Epidermal melanocyte (primary cell): ENCODE results near the gene JSRP1.

Experiments
- DNase-seq: peaks from one replicate; pipeline ENCODE4 v3.0.0; 2011; ENCODE audit warnings: low spot score; ENCODE audit not compliant: insufficient read length

The JSRP1 gene

DNA sequence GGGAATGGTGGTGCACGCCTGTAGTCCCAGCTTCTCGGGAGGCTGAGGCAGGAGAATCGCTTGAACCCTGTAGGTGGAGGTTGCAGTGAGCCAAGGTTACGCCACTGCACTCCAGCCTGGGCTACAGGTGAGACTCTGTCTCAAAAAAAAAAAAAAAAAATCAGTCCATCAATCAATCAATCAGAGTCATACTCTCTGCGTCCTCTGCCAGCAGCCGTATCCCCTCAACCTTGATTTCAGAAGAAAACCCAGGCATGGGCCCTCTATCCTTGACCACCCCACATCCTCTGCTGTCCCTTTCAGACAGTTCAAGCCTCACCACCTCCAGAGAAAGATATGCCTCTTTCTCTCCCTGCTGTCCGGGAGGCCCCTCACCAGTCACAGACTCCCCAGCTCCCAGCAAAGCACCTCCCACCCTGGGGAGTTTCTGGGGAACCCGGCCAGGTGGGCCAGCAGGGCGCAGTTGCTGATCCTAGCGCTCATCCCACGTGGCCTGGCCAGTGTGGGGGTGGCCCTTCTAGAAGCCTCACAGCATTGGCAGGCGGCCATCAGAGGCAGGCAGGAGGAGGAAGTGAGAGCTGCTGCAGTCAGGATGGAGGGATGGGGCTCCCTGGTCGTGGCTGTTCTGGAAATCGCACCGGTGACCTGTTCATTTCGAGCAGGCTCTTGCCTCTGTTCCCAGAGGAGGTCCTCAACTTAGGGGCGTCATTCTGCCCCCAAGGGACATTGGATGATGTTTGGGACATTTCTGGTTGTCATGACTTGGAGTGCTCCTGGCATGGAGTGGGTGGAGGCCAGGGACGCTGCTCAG is 10.2 kb upstream of the JSRP1 start:
- no peak for DNase-seq

GRCh38 chr19:2261438-2262172 is 5.4 kb upstream of the JSRP1 start:
- no peak for DNase-seq

- no peak for DNase-seq
These were observed 4.2 kb upstream of the JSRP1 start for GRCh38 chr19:2260341-2260805.

DNA sequence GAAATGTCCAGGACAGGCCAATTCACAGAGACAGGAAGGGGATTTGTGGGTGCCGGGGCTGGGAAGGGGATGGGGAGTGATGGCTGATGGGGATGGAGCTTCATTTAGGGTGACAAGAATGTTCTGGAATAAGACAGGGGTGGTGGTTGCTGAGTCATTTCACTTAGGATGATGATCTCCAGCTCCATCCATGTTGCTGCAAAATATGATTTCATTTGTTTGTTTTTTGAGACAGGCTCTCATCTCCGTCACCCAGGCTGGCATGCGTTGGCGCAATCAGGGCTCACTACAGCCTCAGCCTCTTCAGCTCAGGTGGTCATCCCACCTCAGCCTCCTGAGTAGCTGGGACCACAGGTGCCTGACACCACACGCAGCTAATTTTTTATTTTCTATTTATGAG is 3.1 kb upstream of the JSRP1 start:
- DNase-seq: no peak

DNA sequence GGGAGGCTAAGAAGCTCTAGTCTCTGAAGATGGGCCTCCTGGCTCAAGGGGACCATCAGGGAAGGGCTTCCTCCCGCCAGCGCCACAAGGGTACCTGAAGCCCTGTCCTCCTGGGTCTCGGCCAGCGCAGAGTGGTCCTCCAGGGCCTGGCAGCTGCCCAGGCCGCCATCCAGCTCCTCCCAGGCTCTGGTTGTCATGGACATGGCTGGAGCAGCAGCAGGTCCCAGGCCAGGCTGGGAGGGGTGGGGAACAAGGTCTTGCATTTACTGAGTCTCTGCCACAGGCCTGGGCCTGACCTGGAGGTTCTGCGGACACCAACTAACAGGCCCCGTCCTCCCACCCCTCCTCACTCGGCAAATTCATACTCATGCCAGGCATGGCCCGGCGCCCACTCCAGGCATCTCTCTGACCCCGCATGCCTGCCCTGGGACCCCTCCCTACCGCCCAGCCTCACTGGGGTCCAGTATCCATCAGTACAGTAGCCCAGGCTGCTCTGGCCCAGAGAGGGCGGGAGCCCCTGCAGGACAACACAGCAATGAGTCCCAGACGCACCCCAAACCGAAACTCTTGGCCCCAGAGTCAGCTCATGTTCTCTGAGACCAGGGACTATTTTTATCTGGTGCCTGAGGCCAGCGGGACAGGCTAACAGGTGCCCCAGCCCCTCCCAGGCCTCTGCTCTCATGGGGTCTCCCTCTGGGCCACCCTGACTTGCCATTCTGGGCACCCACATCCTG is 938 bp downstream of the JSRP1 start:
- no peak for DNase-seq

- DNase-seq: no peak
These were observed 1.9 kb downstream of the JSRP1 start for GRCh38 chr19:2254064-2254872.

DNA sequence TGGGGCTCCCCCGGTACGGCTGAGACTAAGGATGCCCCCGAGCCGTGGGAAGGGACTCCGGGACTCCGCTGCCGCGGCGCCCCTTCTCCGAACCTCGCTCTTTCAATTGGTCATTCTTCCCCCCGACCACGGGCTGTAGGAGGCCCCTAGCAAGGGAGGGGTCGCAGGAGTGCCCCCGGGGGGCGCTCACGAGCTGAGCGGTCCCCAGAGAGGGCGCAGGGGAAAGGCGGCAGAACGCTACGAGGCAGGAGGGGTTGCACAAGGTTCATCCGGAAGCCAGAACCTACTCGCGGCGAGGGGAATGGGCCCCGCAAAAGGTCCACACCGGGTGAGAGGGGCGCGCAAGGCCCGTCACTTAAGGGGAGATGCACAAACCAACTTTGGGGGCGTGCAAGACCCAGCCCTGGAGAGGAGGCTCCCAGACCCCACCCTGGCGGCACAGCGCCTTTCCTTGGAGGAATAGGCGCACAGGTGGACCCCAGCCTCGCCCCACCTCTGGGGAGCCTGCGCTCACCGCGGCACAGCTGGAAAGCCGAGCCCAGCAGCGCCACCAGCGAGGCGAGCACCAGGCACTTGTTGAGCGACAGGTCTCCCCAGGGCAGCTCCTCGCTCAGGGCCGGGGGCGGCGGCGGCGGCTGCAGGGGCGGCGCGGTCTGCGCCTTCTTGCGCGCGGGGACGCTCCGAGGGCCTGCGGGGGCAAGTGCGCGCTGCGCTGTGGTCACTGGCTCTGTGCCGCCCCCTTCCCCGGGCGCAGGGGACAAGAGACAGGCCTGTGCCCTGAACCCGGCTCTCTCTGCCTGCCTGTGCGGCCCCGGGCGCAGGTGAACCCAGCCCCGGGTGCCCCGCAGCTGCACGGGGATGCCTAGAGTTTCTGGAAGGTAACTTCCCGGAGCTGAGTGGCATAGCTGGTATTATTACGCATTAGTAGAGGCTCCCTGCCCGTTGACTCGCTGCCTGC is 2.8 kb downstream of the JSRP1 start:
- DNase-seq: no peak

DNA sequence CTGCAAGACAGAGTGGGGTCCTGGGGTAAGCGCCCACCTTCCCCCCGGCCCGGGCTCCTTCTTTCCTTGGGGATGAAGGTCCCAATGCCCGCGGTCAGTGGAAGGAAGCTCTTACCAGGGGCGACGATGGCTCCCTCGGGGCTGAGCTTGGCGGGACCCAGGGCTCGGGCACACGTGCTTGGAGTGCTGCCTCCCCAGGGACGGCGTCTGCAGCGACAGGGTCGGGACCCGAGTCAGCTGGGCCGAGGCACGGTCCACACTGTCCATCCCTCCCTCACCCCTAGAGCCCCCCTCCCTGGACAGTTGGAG is 3.5 kb downstream of the JSRP1 start:
- no peak for DNase-seq

- no peak for DNase-seq
These were observed 4.0 kb downstream of the JSRP1 start for GRCh38 chr19:2252055-2252796.

DNA sequence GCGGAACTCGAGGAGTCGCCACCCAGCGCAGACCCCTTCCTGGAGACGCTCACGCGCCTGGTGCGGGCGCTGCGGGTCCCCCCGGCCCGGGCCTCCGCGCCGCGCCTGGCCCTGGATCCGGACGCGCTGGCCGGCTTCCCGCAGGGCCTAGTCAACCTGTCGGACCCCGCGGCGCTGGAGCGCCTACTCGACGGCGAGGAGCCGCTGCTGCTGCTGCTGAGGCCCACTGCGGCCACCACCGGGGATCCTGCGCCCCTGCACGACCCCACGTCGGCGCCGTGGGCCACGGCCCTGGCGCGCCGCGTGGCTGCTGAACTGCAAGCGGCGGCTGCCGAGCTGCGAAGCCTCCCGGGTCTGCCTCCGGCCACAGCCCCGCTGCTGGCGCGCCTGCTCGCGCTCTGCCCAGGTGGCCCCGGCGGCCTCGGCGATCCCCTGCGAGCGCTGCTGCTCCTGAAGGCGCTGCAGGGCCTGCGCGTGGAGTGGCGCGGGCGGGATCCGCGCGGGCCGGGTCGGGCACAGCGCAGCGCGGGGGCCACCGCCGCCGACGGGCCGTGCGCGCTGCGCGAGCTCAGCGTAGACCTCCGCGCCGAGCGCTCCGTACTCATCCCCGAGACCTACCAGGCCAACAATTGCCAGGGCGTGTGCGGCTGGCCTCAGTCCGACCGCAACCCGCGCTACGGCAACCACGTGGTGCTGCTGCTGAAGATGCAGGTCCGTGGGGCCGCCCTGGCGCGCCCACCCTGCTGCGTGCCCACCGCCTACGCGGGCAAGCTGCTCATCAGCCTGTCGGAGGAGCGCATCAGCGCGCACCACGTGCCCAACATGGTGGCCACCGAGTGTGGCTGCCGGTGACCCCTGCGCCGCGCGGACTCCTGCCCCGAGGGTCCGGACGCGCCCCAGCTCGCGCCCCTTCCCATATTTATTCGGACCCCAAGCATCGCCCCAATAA is 4.8 kb downstream of the JSRP1 start:
- no peak for DNase-seq

DNA sequence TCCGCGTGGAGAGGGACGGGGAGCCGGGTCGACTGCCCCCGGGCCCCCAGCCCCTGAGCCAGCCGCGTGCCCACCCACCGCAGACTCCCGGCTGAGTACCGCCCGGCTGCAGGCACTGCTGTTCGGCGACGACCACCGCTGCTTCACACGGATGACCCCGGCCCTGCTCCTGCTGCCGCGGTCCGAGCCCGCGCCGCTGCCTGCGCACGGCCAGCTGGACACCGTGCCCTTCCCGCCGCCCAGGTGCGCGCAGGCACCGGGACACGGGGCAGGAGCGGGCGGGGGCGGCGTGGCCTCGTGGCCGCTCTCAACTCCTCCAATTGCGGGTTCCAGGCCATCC is 5.5 kb downstream of the JSRP1 start:
- DNase-seq: no peak

DNA sequence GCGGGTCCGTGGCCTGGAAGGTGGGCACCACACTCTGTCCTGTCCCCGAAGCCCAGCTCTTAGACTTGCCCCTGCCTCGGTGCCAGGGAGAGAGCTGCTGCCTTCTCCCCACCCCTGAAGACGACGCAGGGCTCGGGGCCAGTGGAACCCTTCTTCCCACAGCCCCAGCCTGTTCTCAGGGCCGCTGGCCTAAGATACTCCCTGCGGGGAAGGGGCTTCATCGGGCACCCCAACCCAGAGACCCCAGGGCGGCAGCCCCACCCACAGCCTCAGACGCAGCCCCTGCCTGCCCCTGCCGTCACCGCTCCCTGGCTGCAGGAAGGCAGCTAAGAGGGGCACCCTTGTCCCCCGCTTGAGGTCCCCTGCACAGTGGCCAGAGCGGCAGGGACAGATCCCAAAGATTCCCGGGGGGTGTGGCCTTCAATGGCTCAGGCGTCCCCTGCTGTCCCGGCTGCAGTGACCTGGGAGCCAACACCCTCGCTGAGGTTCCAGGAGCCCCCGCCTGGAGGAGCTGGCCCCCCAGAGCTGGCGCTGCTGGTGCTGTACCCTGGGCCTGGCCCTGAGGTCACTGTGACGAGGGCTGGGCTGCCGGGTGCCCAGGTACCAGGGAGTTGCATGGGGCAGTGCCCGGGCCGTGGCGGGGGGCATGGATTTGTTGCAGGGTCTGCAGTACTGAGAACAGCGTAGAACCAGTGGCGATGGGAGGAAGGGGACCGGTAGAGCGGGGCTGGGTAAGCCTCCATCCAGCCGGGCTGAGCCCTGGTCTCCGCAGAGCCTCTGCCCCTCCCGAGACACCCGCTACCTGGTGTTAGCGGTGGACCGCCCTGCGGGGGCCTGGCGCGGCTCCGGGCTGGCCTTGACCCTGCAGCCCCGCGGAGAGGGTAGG is 6.1 kb downstream of the JSRP1 start:
- DNase-seq: no peak

DNA sequence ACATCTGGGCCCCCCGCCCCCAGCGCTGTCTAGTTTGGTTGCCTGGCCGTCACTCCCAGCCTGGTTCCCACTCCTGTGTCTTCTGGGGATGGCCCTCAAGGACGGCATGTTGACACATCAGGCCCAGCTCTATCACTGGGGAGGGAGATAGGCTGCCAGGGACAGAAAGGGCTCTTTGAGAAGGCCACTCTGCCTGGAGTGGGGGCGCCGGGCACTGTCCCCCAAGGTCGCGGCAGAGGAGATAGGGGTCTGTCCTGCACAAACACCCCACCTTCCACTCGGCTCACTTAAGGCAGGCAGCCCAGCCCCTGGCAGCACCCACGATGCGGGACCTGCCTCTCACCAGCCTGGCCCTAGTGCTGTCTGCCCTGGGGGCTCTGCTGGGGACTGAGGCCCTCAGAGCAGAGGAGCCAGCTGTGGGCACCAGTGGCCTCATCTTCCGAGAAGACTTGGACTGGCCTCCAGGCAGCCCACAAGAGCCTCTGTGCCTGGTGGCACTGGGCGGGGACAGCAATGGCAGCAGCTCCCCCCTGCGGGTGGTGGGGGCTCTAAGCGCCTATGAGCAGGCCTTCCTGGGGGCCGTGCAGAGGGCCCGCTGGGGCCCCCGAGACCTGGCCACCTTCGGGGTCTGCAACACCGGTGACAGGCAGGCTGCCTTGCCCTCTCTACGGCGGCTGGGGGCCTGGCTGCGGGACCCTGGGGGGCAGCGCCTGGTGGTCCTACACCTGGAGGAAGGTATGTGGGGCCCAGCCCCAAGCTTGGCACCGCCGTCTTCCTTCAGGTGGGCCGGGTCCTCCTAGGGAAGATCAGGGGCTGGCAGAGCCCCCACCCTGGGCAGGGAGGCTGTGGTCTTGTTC is 7.0 kb downstream of the JSRP1 start, which contains the start of gene AMH:
Gene AMH, plus strand, starts transcription at position 314 of the 857 bp plus-strand sequence. Its CDS starts 10 bp downstream, at position 324.
- DNase-seq: no peak

- no peak for DNase-seq
These were observed 7.8 kb downstream of the JSRP1 start for GRCh38 chr19:2248136-2249009.

- no peak for DNase-seq
These were observed 8.7 kb downstream of the JSRP1 start for GRCh38 chr19:2247433-2248101.
